Smooth muscle cell (in vitro differentiated cells): ENCODE measurements around the gene SNX13. TPM values are rescaled to one million over a fixed set of nuclear protein-coding genes. Genes with fewer than 3 reads are reported as not detected.

ENCODE experiments used
- DNase-seq: peaks from one replicate; lab custom pipeline; 2025; ENCODE audit not compliant: unreplicated experiment; lab: John Stamatoyannopoulos, UW
- H2AFZ ChIP-seq: fragments of 200-600 bp; sonication (generic); 2 replicates; pipeline ENCODE4 v1.6.0; 2016; ENCODE audit warnings: antibody characterized with exemption, low read depth, mild to moderate bottlenecking
- H3F3A ChIP-seq: fragments of 200-600 bp; sonication (generic); 2 replicates; pipeline ENCODE4 v1.6.0; 2017; ENCODE audit warnings: antibody characterized with exemption, low read depth
- H3K27ac ChIP-seq: fragments of 200-600 bp; sonication (generic); 2 replicates; pipeline ENCODE4 v1.5.1; 2016; ENCODE audit warnings: low read depth, mild to moderate bottlenecking
- H3K27me3 ChIP-seq: fragments of 200-600 bp; sonication (generic); 2 replicates; pipeline ENCODE4 v1.6.1; 2016; ENCODE audit warnings: low read depth, mild to moderate bottlenecking
- H3K36me3 ChIP-seq: fragments of 200-600 bp; sonication (generic); 2 replicates; pipeline ENCODE4 v1.5.1; 2016; ENCODE audit warnings: low read depth
- H3K4me1 ChIP-seq: fragments of 200-600 bp; sonication (generic); 2 replicates; pipeline ENCODE4 v1.5.1; 2016; ENCODE audit warnings: low read depth
- H3K4me2 ChIP-seq: fragments of 200-600 bp; sonication (generic); 2 replicates; pipeline ENCODE4 v1.6.0; 2016; ENCODE audit warnings: mild to moderate bottlenecking
- H3K4me3 ChIP-seq: fragments of 200-600 bp; sonication (generic); 2 replicates; pipeline ENCODE4 v1.5.1; 2016; ENCODE audit warnings: mild to moderate bottlenecking
- H3K79me2 ChIP-seq: fragments of 200-600 bp; sonication (generic); 2 replicates; pipeline ENCODE4 v1.6.0; 2016; ENCODE audit warnings: low read depth, mild to moderate bottlenecking
- H3K9ac ChIP-seq: fragments of 200-600 bp; sonication (generic); 2 replicates; pipeline ENCODE4 v1.6.0; 2016; ENCODE audit warnings: low read depth
- H3K9me3 ChIP-seq: fragments of 200-600 bp; sonication (generic); replicated peaks from 2 replicates; pipeline ENCODE4 v1.5.1; 2016; ENCODE audit warnings: low read depth
- H4K20me1 ChIP-seq: fragments of 200-600 bp; sonication (generic); 2 replicates; pipeline ENCODE4 v1.6.0; 2016; ENCODE audit warnings: low read depth
- CTCF ChIP-seq: fragments of 200-600 bp; sonication (generic); IDR thresholded peaks from 2 replicates; pipeline ENCODE4 v1.5.1; 2017; ENCODE audit warnings: borderline replicate concordance, mild to moderate bottlenecking, antibody characterized with exemption; ENCODE audit not compliant: insufficient read depth, poor library complexity, severe bottlenecking
- WGBS: methylation state at CpG from one replicate; pipeline ENCODE4 v1.1.7; 2016; ENCODE audit warnings: low lambda C conversion rate; 5-methylcytosine and 5-hydroxymethylcytosine counted together
- polyA plus RNA-seq: library from polyadenylated mRNA; unstranded; fragments of >200 nt; fragmentation: Nextera tagmentation; extraction: Ambion mirVana; gene quantifications from 2 replicates; pipeline ENCODE4 v1.2.1, GENCODE V29; 2016
- total RNA-seq: library from RNA; depleted of rRNA; stranded (reverse); fragments of >200 nt; gene quantifications from 2 replicates; pipeline ENCODE4 v1.2.3, GENCODE V29; 2014

SNX13 gene
- total and polyA plus RNA-seq, 2 experiments from 2014 or later = 17.0 to 59.6 TPM

GRCh38 chr7:17848516-17848915, 91.8 kb downstream of the SNX13 start:
- no peak for DNase-seq
- H2AFZ ChIP-seq = no peak overlapping the region
- no peaks in the 10 kb centered on the region for H3K9me3 ChIP-seq
- no peaks in the 10 kb centered on the region for H3K27me3 ChIP-seq
- H3F3A ChIP-seq = no peaks in the 10 kb centered on the region
- no peaks in the 10 kb centered on the region for H4K20me1 ChIP-seq
- peaks cover 7% of the 10 kb centered on the region for H3K4me1 ChIP-seq
- H3K79me2 ChIP-seq = no peaks in the 10 kb centered on the region
- H3K4me3 ChIP-seq = no peak overlapping the region
- no peak overlapping the region for H3K4me2 ChIP-seq
- no peak for TF ChIP-seq CTCF
- peaks cover 12% of the 10 kb centered on the region for H3K36me3 ChIP-seq
- H3K9ac ChIP-seq = no peak overlapping the region
- H3K27ac ChIP-seq = no peak overlapping the region
- WGBS = 100% methylated on average over 10 of the region's 10 CpGs

- no peak overlapping the region for H3K4me2 ChIP-seq
- H3K4me3 ChIP-seq = no peak overlapping the region
- WGBS = 84% methylated on average over 5 of the region's 5 CpGs
- no peaks in the 10 kb centered on the region for H4K20me1 ChIP-seq
- peaks cover 5% of the 10 kb centered on the region for H3K79me2 ChIP-seq
- no peak overlapping the region for H3K9ac ChIP-seq
- H3K27me3 ChIP-seq = no peaks in the 10 kb centered on the region
- peaks cover 7% of the 10 kb centered on the region for H3K4me1 ChIP-seq
- peaks cover 15% of the 10 kb centered on the region for H3K36me3 ChIP-seq
- H3K27ac ChIP-seq = no peak overlapping the region
- TF ChIP-seq CTCF = no peak
- no peak overlapping the region for H2AFZ ChIP-seq
- no peaks in the 10 kb centered on the region for H3F3A ChIP-seq
- DNase-seq = no peak
- no peaks in the 10 kb centered on the region for H3K9me3 ChIP-seq
Observed at GRCh38 chr7:17846935-17847334, 93.4 kb downstream of the SNX13 start.

GRCh38 chr7:17845197-17845547, 95.1 kb downstream of the SNX13 start:
- Histone ChIP-seq H2AFZ (no peak overlapping the region), H4K20me1 (no peaks in the 10 kb centered on the region), H3K4me1 (peaks cover 7% of the 10 kb centered on the region), H3K36me3 (peaks cover 15% of the 10 kb centered on the region), H3F3A (no peaks in the 10 kb centered on the region), H3K4me3 (no peak overlapping the region), H3K79me2 (peaks cover 5% of the 10 kb centered on the region), H3K27me3 (no peaks in the 10 kb centered on the region), H3K9me3 (no peaks in the 10 kb centered on the region), H3K27ac (no peak overlapping the region), H3K9ac (no peak overlapping the region), H3K4me2 (no peak overlapping the region)
- WGBS = 80% methylated on average over 4 of the region's 4 CpGs
- TF ChIP-seq CTCF = no peak
- no peak for DNase-seq

- no peak for DNase-seq
- Histone ChIP-seq H3K4me3 (no peak overlapping the region), H3K27ac (no peak overlapping the region), H3K9me3 (no peaks in the 10 kb centered on the region), H3K27me3 (no peaks in the 10 kb centered on the region), H3K36me3 (peaks cover 18% of the 10 kb centered on the region), H3K4me1 (peaks cover 7% of the 10 kb centered on the region), H3K79me2 (peaks cover 5% of the 10 kb centered on the region), H3F3A (no peaks in the 10 kb centered on the region), H2AFZ (no peak overlapping the region), H3K4me2 (no peak overlapping the region), H4K20me1 (no peaks in the 10 kb centered on the region), H3K9ac (no peak overlapping the region)
- TF ChIP-seq CTCF = no peak
- 66% methylated on average over 3 of the region's 3 CpGs for WGBS
Observed at GRCh38 chr7:17844514-17845196, 95.6 kb downstream of the SNX13 start.
